ENCODE measurements around the gene HSD17B4. TPM values are rescaled to one million over a fixed set of nuclear protein-coding genes. Genes with fewer than 3 reads are reported as not detected.

Gene HSD17B4
- total and polyA plus RNA-seq, 9 donors: 54.6 to 208 (median 129) TPM

DNA sequence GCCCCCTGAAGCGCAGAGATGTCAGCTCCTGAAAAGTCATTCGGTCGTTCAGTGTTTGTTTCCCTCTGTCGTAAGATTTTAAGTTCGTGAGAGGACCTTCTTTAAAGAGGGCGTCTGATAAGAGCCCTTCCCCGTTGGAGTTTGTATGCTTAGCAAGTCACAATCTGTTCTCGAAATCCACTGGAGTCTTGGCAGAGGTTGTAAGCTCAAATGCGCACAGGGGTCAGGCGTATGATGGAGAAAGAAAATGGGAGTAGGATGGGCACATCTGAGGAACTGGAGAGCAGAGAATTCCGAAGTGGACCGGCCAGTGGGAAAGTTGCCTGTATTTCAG, 710 bp downstream of the HSD17B4 start:
- peak in 2 of 5 donors; percentile 19 to 21 for DNase-seq
- 1% methylated on average over 12 of the region's 12 CpGs for WGBS, 3 donors
- intact Hi-C loops (cut with DNase I): no loop called here
- Histone ChIP-seq H3K4me3 (peak overlapping the region; percentile 54), H3K4me1 (ENCODE audit: insufficient read depth) (peaks cover 3% of the 10 kb centered on the region), H3K36me3 (no peaks in the 10 kb centered on the region), H3K27me3 (no peaks in the 10 kb centered on the region), H3K9me3 (no peaks in the 10 kb centered on the region), H3K27ac (peak overlapping the region in 1 of 2 donors; percentile 63)
- no peak for TF ChIP-seq POLR2A (IDR thresholded peaks at IDR 0.05)
- no peak for TF ChIP-seq EP300 (IDR thresholded peaks at IDR 0.05)
- TF ChIP-seq, protein P1, sequence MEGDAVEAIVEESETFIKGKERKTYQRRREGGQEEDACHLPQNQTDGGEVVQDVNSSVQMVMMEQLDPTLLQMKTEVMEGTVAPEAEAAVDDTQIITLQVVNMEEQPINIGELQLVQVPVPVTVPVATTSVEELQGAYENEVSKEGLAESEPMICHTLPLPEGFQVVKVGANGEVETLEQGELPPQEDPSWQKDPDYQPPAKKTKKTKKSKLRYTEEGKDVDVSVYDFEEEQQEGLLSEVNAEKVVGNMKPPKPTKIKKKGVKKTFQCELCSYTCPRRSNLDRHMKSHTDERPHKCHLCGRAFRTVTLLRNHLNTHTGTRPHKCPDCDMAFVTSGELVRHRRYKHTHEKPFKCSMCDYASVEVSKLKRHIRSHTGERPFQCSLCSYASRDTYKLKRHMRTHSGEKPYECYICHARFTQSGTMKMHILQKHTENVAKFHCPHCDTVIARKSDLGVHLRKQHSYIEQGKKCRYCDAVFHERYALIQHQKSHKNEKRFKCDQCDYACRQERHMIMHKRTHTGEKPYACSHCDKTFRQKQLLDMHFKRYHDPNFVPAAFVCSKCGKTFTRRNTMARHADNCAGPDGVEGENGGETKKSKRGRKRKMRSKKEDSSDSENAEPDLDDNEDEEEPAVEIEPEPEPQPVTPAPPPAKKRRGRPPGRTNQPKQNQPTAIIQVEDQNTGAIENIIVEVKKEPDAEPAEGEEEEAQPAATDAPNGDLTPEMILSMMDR (IDR thresholded peaks at IDR 0.05): no peak

DNA sequence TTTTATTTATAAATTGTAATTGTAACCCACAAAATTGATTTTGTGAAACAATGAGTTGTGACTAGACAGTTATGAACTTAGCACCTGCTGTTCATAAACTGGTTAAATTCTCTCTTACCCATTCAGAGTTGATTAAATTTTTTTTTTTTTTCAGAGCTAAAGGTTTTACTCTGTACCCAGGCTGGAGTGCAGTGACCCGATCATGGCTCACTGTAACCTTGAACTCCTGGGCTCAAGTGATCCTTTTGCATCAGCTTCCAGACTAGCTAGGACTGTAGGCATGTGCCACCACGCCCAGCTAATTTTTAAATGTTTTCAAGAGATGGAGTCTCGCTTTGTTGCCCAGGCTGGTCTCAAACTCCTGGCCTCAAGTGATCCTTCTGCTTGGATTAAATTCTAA, 1.9 kb downstream of the HSD17B4 start:
- no peak overlapping the region for H3K27ac ChIP-seq
- H3K4me1 ChIP-seq (ENCODE audit: insufficient read depth): peaks cover 3% of the 10 kb centered on the region
- no peaks in the 10 kb centered on the region for H3K36me3 ChIP-seq
- no peak for TF ChIP-seq EP300 (IDR thresholded peaks at IDR 0.05)
- TF ChIP-seq POLR2A (IDR thresholded peaks at IDR 0.05): no peak
- TF ChIP-seq, protein P1 (IDR thresholded peaks at IDR 0.05): no peak
- no peaks in the 10 kb centered on the region for H3K27me3 ChIP-seq
- no peaks in the 10 kb centered on the region for H3K9me3 ChIP-seq
- H3K4me3 ChIP-seq: no peak overlapping the region
- no peak for DNase-seq
- 83 to 95% (median 90%) methylated on average over 3 of the region's 3 CpGs for WGBS, 3 donors
- intact Hi-C loops (cut with DNase I): no loop called here

DNA sequence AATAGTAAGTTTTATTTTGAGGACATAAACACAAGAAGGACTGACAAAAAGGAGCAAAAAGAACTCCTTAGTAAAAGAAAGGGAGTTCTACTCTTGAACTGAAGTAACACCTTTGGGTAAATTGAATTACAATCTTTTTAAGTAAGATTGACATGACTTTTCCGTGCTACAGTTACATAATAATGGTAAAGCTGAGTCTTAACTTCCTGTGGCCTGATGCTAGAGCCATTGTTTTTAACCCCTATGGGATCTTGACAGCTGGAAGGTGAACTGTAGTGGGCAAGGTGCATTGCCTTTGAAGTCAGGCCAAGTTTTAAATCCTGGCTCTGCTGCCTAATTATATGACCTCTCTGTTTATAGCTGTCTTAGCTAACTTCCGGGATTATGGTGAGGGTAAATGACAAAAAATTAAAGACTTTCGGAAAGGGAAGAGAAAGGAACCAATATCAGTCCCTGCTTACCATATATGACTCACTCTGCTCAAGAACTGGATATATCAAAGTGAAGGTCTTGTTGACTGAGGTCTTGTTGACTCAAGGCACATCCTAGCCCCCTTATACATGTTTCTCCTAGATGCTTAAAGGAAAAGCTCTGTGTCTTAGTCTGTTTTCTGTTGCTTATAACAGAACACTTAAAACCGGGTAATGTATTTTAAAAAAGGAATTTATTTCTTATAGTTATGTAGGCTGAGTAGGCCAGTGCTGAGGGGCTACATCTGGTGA, 6.8 kb downstream of the HSD17B4 start:
- no peaks in the 10 kb centered on the region for H3K9me3 ChIP-seq
- H3K27me3 ChIP-seq: no peaks in the 10 kb centered on the region
- no peaks in the 10 kb centered on the region for H3K36me3 ChIP-seq
- no peak for TF ChIP-seq POLR2A (IDR thresholded peaks at IDR 0.05)
- WGBS, 3 donors: 76 to 88% (median 85%) methylated on average over 4 of the region's 4 CpGs
- DNase-seq: no peak
- no peak overlapping the region for H3K27ac ChIP-seq
- no peak overlapping the region for H3K4me3 ChIP-seq
- intact Hi-C loops (cut with DNase I): no loop called here
- peaks cover 2% of the 10 kb centered on the region for H3K4me1 ChIP-seq (ENCODE audit: insufficient read depth)

DNA sequence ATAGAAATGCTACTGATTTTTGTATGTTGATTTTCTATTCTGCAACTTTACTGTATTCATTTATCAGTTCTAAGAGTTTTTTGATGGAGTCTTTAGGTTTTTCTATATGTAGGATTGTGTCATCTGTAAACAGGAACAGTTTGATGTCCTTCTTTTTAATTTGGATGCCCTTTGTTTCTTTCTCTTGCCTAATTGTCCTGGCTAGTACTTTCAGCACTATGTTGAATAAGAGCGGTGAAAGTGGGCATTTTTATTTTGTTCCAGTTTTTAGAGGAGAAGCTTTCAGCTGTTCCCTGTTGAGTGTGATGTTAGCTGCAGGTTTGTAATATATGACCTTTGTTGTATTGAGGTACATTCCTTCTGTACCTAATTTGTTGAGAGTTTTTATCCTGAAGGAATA, 13.3 kb downstream of the HSD17B4 start:
- no peak overlapping the region for H3K27ac ChIP-seq
- no peak for DNase-seq
- no peaks in the 10 kb centered on the region for H3K36me3 ChIP-seq
- H3K4me1 ChIP-seq (ENCODE audit: insufficient read depth): no peaks in the 10 kb centered on the region
- 95 to 100% (median 100%) methylated on average over 1 of the region's 1 CpG for WGBS, 3 donors
- TF ChIP-seq EP300 (IDR thresholded peaks at IDR 0.05): no peak
- TF ChIP-seq, protein P1 (IDR thresholded peaks at IDR 0.05): no peak
- no peak for TF ChIP-seq POLR2A (IDR thresholded peaks at IDR 0.05)
- no peak overlapping the region for H3K4me3 ChIP-seq
- H3K9me3 ChIP-seq: peaks cover 0 to 4% of the 10 kb centered on the region in 2 donors
- intact Hi-C loops (cut with DNase I): no loop called here
- no peaks in the 10 kb centered on the region for H3K27me3 ChIP-seq

DNA sequence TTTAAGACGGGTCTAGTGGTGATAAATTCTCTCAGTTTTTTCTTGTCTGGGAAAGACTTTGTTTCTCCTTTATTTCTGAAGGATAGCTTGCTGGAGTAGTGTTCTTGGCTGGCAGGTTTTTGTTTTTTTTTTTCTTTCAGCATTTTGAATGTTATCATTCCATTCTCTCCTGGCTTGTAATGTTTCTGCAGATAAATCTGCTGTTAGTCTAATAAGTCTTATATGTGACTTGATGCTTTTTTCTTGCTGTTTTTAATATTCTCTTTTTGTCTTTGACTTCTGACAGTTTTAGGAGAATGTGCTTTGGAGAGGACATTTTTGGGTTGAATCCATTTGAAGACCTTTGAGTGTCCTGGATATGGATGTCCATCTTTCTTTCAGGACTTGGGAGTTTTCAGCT, 16.0 kb downstream of the HSD17B4 start:
- H3K27me3 ChIP-seq: no peaks in the 10 kb centered on the region
- TF ChIP-seq, protein P1 (IDR thresholded peaks at IDR 0.05): no peak
- no peak for TF ChIP-seq EP300 (IDR thresholded peaks at IDR 0.05)
- no peak for TF ChIP-seq POLR2A (IDR thresholded peaks at IDR 0.05)
- intact Hi-C loops (cut with DNase I): no loop called here
- no peak for DNase-seq
- H3K27ac ChIP-seq: no peak overlapping the region
- H3K4me3 ChIP-seq: no peak overlapping the region
- peaks cover 0 to 4% of the 10 kb centered on the region in 2 donors for H3K9me3 ChIP-seq
- 96 to 100% (median 99%) methylated on average over 1 of the region's 1 CpG for WGBS, 3 donors
- H3K36me3 ChIP-seq: no peaks in the 10 kb centered on the region
- H3K4me1 ChIP-seq (ENCODE audit: insufficient read depth): no peaks in the 10 kb centered on the region

All from ovary (tissue), 9 donors.